Measurements from ENCODE around the gene SYTL3. TPM values are rescaled to one million over a fixed set of nuclear protein-coding genes. Genes with fewer than 3 reads are reported as not detected.

Gene SYTL3
- total RNA-seq, 1 experiment from 2014 or later, result 0.28 TPM

GRCh38 chr6:158603261-158604047 lies 46.4 kb upstream of the SYTL3 start:
- ATAC-seq (no peak), DNase-seq (ENCODE audit: low spot score) (no peak)
- POLR2A ChIA-PET, result interaction anchor here (0.6 kb wide), 1 partner anchor 976 kb away, joined by 5 read pairs; no protein-coding TSS in a partner anchor
- Mint-ChIP-seq H3K4me1 (no peaks in the 10 kb centered on the region), H3K4me3 (no peak overlapping the region), H3K36me3 (peaks cover 36% of the 10 kb centered on the region), H3K27me3 (ENCODE audit: low read depth) (no peaks in the 10 kb centered on the region), H3K27ac (no peak overlapping the region), H3K9me3 (no peaks in the 10 kb centered on the region)
- TF ChIP-seq, protein P1, sequence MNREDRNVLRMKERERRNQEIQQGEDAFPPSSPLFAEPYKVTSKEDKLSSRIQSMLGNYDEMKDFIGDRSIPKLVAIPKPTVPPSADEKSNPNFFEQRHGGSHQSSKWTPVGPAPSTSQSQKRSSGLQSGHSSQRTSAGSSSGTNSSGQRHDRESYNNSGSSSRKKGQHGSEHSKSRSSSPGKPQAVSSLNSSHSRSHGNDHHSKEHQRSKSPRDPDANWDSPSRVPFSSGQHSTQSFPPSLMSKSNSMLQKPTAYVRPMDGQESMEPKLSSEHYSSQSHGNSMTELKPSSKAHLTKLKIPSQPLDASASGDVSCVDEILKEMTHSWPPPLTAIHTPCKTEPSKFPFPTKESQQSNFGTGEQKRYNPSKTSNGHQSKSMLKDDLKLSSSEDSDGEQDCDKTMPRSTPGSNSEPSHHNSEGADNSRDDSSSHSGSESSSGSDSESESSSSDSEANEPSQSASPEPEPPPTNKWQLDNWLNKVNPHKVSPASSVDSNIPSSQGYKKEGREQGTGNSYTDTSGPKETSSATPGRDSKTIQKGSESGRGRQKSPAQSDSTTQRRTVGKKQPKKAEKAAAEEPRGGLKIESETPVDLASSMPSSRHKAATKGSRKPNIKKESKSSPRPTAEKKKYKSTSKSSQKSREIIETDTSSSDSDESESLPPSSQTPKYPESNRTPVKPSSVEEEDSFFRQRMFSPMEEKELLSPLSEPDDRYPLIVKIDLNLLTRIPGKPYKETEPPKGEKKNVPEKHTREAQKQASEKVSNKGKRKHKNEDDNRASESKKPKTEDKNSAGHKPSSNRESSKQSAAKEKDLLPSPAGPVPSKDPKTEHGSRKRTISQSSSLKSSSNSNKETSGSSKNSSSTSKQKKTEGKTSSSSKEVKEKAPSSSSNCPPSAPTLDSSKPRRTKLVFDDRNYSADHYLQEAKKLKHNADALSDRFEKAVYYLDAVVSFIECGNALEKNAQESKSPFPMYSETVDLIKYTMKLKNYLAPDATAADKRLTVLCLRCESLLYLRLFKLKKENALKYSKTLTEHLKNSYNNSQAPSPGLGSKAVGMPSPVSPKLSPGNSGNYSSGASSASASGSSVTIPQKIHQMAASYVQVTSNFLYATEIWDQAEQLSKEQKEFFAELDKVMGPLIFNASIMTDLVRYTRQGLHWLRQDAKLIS (CRISPR knock-in tag; IDR thresholded peaks at IDR 0.05; ENCODE audit: borderline replicate concordance), result no peak
- no peak for TF ChIP-seq TEAD4 (CRISPR knock-in tag; IDR thresholded peaks at IDR 0.05)
- no peak for TF ChIP-seq NR2C2 (CRISPR knock-in tag; IDR thresholded peaks at IDR 0.05)
- no peak for TF ChIP-seq CREM (CRISPR knock-in tag; IDR thresholded peaks at IDR 0.05)
- TF ChIP-seq MXD4 (CRISPR knock-in tag; IDR thresholded peaks at IDR 0.05; ENCODE audit: borderline replicate concordance), result no peak
- no peak for TF ChIP-seq JUN (CRISPR knock-in tag; IDR thresholded peaks at IDR 0.05)
- TF ChIP-seq ZNF396 (CRISPR knock-in tag; IDR thresholded peaks at IDR 0.05; ENCODE audit: borderline replicate concordance), result no peak
- no peak for TF ChIP-seq GTF2I (CRISPR knock-in tag; conservative IDR thresholded peaks at IDR 0.05)
- TF ChIP-seq, protein P2, sequence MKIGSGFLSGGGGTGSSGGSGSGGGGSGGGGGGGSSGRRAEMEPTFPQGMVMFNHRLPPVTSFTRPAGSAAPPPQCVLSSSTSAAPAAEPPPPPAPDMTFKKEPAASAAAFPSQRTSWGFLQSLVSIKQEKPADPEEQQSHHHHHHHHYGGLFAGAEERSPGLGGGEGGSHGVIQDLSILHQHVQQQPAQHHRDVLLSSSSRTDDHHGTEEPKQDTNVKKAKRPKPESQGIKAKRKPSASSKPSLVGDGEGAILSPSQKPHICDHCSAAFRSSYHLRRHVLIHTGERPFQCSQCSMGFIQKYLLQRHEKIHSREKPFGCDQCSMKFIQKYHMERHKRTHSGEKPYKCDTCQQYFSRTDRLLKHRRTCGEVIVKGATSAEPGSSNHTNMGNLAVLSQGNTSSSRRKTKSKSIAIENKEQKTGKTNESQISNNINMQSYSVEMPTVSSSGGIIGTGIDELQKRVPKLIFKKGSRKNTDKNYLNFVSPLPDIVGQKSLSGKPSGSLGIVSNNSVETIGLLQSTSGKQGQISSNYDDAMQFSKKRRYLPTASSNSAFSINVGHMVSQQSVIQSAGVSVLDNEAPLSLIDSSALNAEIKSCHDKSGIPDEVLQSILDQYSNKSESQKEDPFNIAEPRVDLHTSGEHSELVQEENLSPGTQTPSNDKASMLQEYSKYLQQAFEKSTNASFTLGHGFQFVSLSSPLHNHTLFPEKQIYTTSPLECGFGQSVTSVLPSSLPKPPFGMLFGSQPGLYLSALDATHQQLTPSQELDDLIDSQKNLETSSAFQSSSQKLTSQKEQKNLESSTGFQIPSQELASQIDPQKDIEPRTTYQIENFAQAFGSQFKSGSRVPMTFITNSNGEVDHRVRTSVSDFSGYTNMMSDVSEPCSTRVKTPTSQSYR (CRISPR knock-in tag; IDR thresholded peaks at IDR 0.05), result no peak
- no peak for TF ChIP-seq GRHL2 (CRISPR knock-in tag; IDR thresholded peaks at IDR 0.05; ENCODE audit: insufficient replicate concordance, severe bottlenecking)
- no peak for TF ChIP-seq ZNF138 (CRISPR knock-in tag; conservative IDR thresholded peaks at IDR 0.05)
- no peak for TF ChIP-seq ARID4B (CRISPR knock-in tag; IDR thresholded peaks at IDR 0.05; ENCODE audit: borderline replicate concordance)
- CTCF ChIA-PET, result interaction anchor here (0.6 to 1.8 kb wide), 5 partner anchors 57 to 564 kb away, joined by 3 to 6 read pairs (median 4); no protein-coding TSS in a partner anchor

DNA sequence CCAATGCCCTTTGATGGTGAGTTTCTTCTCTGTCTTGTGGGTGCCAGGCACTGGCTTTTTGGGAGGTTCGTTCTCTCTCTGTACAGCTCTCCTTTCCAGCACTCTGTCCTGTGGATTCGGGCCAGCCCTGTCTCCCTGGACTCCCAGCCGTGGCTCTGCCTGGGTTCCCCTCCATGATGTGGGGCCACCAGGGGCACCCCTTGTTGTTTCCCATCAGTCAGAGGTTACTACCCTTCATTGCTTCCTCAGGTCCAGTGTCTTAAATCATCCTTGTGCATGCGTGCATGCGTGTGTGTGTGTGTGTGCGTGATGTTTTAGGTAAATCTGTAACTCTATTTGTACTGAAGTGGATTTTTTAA lies 45.8 kb upstream of the SYTL3 start:
- Mint-ChIP-seq H3K4me1 (no peaks in the 10 kb centered on the region), H3K4me3 (no peak overlapping the region), H3K36me3 (peaks cover 38% of the 10 kb centered on the region), H3K27ac (no peak overlapping the region), H3K27me3 (ENCODE audit: low read depth) (no peaks in the 10 kb centered on the region), H3K9me3 (no peaks in the 10 kb centered on the region)
- TF ChIP-seq, protein P3, sequence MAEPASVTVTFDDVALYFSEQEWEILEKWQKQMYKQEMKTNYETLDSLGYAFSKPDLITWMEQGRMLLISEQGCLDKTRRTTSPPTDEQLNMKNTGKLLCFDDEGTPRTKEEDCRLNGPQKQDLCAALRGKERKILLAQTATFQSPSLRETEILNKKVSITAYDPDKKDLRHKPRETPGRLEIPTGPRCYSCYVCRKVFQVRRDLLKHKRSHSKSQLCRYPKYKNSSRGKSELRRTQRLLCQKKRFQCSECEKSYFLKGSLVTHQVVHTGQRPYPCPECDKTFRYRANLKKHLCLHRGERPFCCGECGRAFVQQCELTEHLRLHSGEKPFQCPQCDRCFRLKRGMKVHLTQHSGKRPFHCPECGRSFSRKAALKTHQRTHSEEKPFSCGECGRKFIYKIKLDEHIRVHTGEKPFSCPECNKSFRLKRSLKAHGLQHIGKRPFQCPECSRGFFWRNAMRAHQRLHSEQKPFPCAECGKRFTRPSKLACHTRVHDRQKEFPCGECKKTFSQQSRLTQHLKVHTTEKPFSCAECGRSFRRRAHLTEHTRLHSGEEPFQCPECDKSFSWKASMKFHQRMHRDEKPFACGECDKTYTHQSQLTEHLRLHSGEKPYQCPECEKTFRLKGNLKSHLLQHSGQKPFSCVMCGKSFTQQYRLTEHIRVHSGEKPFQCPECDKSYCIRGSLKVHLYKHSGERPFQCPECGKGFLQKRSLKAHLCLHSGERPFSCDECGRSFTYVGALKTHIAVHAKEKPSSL (CRISPR knock-in tag; conservative IDR thresholded peaks at IDR 0.05), result no peak
- TF ChIP-seq PRRX2 (CRISPR knock-in tag; IDR thresholded peaks at IDR 0.05) (no peak), SP1 (CRISPR knock-in tag; conservative IDR thresholded peaks at IDR 0.05) (no peak), ARID4B (CRISPR knock-in tag; IDR thresholded peaks at IDR 0.05; ENCODE audit: borderline replicate concordance) (no peak)
- DNase-seq (ENCODE audit: low spot score), result no peak
- CTCF ChIA-PET, result interaction anchor here (0.9 to 2.2 kb wide), 5 partner anchors 56 to 390 kb away, joined by 4 to 8 read pairs (median 6); no protein-coding TSS in a partner anchor
- POLR2A ChIA-PET, result no interaction called here
- ATAC-seq, result no peak

Data from WTC11 (cell line).